ENCODE results near the gene TARBP1.

Gene TARBP1

DNA sequence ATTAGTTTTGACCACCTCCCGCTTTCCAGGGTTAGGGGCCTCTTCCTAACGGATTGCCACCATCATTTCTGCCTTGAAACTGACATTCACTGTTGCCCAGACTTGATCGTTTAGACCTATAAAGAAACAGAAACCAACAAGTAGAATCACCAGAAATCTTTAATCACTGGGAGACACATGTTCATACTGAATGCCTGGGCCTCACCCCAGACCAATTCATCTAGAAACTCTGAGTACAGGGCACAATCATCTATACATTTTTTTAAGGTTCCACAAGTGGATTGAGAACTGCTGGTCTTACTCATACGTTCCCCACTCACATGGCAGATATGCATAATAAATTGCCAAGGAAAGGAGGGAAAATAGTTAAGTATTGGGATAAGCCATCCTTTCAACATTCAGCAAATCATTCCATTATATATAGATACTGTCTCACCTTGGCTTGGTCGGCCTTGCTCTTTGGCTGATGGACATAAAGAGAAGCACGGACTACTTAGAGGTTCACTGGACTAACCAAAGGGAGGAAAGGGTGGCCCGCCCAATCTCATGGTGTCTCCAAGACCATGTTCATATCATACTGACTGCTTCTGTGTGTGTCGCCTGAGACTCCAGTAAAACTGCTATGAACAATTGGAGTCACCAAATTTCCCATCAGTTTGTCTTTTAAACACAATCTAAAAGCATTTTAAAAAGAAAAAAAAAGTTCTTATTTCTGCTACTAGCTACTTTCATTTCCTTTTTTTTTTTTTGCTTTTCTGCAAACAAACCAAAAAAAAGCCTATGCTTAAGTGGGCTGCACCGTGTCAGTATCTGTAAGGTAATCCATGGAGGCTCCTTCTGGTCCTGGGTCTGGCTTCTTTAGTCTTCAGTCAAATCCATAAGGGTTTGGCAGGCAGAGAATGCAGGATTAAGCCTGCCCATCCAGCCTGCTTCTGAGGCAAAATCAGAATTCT, 9.4 kb upstream of the TARBP1 start:
- no peak for TF ChIP-seq JUND (IDR thresholded peaks at IDR 0.05; ENCODE audit: low read depth)
- in situ Hi-C loops (cut with HindIII; ENCODE audit: low pct_unique_long_range_greater_than_20kb, low sequenced_read_pairs) = loop anchor here (25.0 kb wide), 1 partner anchor 599 kb away; no protein-coding TSS in a partner anchor
- no peak for DNase-seq (ENCODE audit: low read depth in 1 of 2, low spot score in 1 of 2)

GRCh38 chr1:234486858-234487840, 8.2 kb upstream of the TARBP1 start:
- peak; percentile 49 to 93 for DNase-seq (ENCODE audit: low read depth in 1 of 2, low spot score in 1 of 2)
- TF ChIP-seq JUND (IDR thresholded peaks at IDR 0.05; ENCODE audit: low read depth) = no peak
- in situ Hi-C loops (cut with HindIII; ENCODE audit: low pct_unique_long_range_greater_than_20kb, low sequenced_read_pairs) = loop anchor here (25.0 kb wide), 1 partner anchor 600 kb away; no protein-coding TSS in a partner anchor

GRCh38 chr1:234484991-234485739, 6.2 kb upstream of the TARBP1 start:
- DNase-seq (ENCODE audit: low read depth in 1 of 2, low spot score in 1 of 2) = no peak
- in situ Hi-C loops (cut with HindIII; ENCODE audit: low pct_unique_long_range_greater_than_20kb, low sequenced_read_pairs) = loop anchor here (25.0 kb wide), 1 partner anchor 602 kb away; no protein-coding TSS in a partner anchor
- TF ChIP-seq JUND (IDR thresholded peaks at IDR 0.05; ENCODE audit: low read depth) = no peak

GRCh38 chr1:234484218-234484617, 5.2 kb upstream of the TARBP1 start:
- TF ChIP-seq JUND (IDR thresholded peaks at IDR 0.05; ENCODE audit: low read depth) = no peak
- in situ Hi-C loops (cut with HindIII; ENCODE audit: low pct_unique_long_range_greater_than_20kb, low sequenced_read_pairs) = loop anchor here (25.0 kb wide), 1 partner anchor 603 kb away; no protein-coding TSS in a partner anchor
- no peak for DNase-seq (ENCODE audit: low read depth in 1 of 2, low spot score in 1 of 2)

DNA sequence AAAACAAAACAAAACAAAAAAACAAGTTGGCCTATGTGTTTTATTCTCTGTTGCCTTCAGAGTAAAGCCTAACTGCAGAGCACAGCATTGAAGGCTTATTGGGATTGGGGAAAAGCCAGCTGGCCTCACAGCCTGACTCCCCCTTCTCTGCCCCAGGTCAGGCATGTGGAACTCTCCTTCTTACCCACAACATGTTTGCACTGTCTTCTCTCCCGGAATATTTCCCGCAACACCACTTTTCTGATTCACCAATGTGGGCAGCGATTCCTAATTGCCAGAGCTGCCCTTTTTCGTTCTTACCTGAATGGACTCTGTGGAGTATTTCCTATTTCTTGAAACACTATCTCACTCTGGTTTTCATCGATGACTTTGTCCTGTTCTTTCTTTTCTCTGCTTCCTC, 2.8 kb upstream of the TARBP1 start:
- in situ Hi-C loops (cut with HindIII; ENCODE audit: low pct_unique_long_range_greater_than_20kb, low sequenced_read_pairs) = loop anchor here (25.0 kb wide), 1 partner anchor 606 kb away; no protein-coding TSS in a partner anchor
- no peak for TF ChIP-seq JUND (IDR thresholded peaks at IDR 0.05; ENCODE audit: low read depth)

GRCh38 chr1:234479866-234480265, 887 bp upstream of the TARBP1 start:
- no peak for DNase-seq (ENCODE audit: low read depth in 1 of 2, low spot score in 1 of 2)
- in situ Hi-C loops (cut with HindIII; ENCODE audit: low pct_unique_long_range_greater_than_20kb, low sequenced_read_pairs) = loop anchor here (25.0 kb wide), 1 partner anchor 607 kb away; no protein-coding TSS in a partner anchor
- TF ChIP-seq JUND (IDR thresholded peaks at IDR 0.05; ENCODE audit: low read depth) = no peak

More for the DNA sequence above, 2.8 kb upstream of the TARBP1 start:
- DNase-seq (ENCODE audit: low read depth in 1 of 2, low spot score in 1 of 2) = no peak

DNA sequence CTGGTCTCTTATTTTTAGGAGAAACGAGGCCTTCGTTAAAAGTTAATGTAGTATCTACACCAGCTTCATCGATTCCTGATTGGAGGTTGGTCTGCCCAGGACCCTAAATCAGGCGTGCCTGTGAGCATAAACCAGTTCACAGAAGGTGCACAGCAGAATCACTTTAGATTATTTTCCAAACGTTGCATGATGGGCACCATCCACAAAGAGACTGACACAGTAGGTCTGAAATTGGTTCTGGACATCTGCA, 256 bp upstream of the TARBP1 start:
- DNase-seq (ENCODE audit: low read depth in 1 of 2, low spot score in 1 of 2) = no peak
- TF ChIP-seq JUND (IDR thresholded peaks at IDR 0.05; ENCODE audit: low read depth) = no peak
- in situ Hi-C loops (cut with HindIII; ENCODE audit: low pct_unique_long_range_greater_than_20kb, low sequenced_read_pairs) = loop anchor here (25.0 kb wide), 1 partner anchor 608 kb away; no protein-coding TSS in a partner anchor

DNA sequence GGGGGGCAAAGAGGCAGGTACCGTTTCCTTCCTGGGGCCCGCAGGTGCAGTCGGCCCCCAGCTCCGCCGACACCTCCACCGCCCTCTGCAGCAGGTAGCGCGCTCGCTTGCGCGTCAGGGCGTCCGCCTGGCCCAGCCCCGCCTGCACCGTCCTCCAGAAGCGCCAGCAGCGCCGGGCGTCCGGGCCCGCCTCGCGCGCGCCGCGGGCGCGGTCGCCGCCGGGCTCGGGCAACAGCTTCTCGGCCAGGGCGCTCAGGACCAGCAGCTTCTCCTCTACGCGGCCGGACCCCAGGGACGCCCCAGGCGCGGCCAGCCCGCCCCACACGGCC, 863 bp downstream of the TARBP1 start:
- in situ Hi-C loops (cut with HindIII; ENCODE audit: low pct_unique_long_range_greater_than_20kb, low sequenced_read_pairs) = loop anchor here (25.0 kb wide), 1 partner anchor 609 kb away; no protein-coding TSS in a partner anchor
- peak; percentile 60 to 74 for DNase-seq (ENCODE audit: low read depth in 1 of 2, low spot score in 1 of 2)
- TF ChIP-seq JUND (IDR thresholded peaks at IDR 0.05; ENCODE audit: low read depth) = no peak

- in situ Hi-C loops (cut with HindIII; ENCODE audit: low pct_unique_long_range_greater_than_20kb, low sequenced_read_pairs) = loop anchor here (25.0 kb wide), 1 partner anchor 610 kb away; no protein-coding TSS in a partner anchor
- no peak for TF ChIP-seq JUND (IDR thresholded peaks at IDR 0.05; ENCODE audit: low read depth)
- DNase-seq (ENCODE audit: low read depth in 1 of 2, low spot score in 1 of 2) = no peak
Observed at GRCh38 chr1:234477386-234478151, 1.4 kb downstream of the TARBP1 start.

GRCh38 chr1:234476172-234476571, 2.8 kb downstream of the TARBP1 start:
- DNase-seq (ENCODE audit: low read depth in 1 of 2, low spot score in 1 of 2) = no peak
- no peak for TF ChIP-seq JUND (IDR thresholded peaks at IDR 0.05; ENCODE audit: low read depth)
- in situ Hi-C loops (cut with HindIII; ENCODE audit: low pct_unique_long_range_greater_than_20kb, low sequenced_read_pairs) = loop anchor here (25.0 kb wide), 1 partner anchor 611 kb away; no protein-coding TSS in a partner anchor

GRCh38 chr1:234475167-234475793, 3.7 kb downstream of the TARBP1 start:
- no peak for DNase-seq (ENCODE audit: low read depth in 1 of 2, low spot score in 1 of 2)

More at GRCh38 chr1:234475167-234475793, 3.7 kb downstream of the TARBP1 start:
- no peak for TF ChIP-seq JUND (IDR thresholded peaks at IDR 0.05; ENCODE audit: low read depth)
- in situ Hi-C loops (cut with HindIII; ENCODE audit: low pct_unique_long_range_greater_than_20kb, low sequenced_read_pairs) = loop anchor here (25.0 kb wide), 1 partner anchor 612 kb away; no protein-coding TSS in a partner anchor

Data from T47D (cell line).